Measurements from ENCODE around the gene OTOS. TPM values are rescaled to one million over a fixed set of nuclear protein-coding genes. Genes with fewer than 3 reads are reported as not detected.

The OTOS gene
- total RNA-seq, 1 donor from 2014 or later, result not detected

DNA sequence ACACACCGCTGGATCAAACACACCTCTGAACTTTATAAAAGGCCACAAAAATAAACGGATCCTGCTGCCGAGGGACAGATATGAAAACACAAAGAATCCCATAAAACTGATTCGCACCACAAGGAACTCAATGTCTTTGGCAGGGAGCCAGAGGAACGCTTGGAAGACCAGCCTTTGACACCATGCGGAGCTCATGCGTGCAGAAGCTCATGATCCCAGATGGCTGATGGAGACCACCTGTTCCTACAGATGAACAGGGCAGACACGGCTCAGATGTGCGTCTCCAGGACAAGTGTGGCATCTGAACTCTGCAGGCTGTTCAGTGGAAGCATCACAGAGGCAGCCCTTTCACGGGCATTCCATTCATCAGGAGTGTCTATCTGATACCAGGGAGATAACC lies 29.2 kb downstream of the OTOS start:
- no peak for ATAC-seq

DNA sequence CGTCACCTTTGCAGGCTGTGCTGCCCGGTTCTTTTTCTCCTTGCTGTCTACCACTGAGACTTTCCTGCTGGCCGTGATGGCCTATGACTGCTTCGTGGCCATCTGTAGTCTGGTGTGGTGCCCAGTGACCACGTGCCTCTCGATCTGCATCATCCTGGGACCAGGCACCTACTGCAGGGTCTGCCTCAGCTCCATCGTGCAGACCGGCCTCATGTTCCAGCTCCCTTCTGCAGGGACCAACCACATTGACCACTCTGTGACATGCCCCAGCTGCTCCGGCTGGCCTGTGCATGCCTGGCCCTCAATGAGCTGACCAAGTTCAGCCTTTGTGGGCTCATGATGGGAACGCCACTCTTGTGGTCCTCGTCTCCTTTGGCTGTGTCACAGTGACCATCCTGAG lies 31.1 kb downstream of the OTOS start:
- no peak for ATAC-seq

- no peak for ATAC-seq
Measured at GRCh38 chr2:240107477-240107796, 33.0 kb downstream of the OTOS start.

GRCh38 chr2:240106765-240107476 lies 33.5 kb downstream of the OTOS start:
- no peak for ATAC-seq

- ATAC-seq, result no peak
Measured at GRCh38 chr2:240105982-240106381, 34.5 kb downstream of the OTOS start.

DNA sequence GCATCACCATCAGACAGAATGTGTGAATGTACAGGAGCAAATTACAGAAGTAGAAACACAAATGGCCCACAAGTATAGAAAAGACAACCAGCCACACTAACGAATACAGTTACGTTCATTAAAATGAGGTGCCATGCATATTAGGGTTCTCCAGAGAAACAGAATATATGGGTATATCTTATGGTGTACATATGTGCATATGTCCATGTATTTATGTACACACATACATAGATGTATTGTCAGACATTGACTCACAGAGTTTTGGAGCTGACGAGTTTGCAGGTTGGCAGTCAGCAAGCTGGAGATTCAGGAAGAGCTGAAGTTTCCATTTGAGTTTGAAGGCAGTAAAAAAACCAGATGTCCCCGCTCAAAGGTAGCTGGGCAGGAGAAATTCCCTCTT lies 37.3 kb downstream of the OTOS start:
- ATAC-seq, result no peak

- no peak for ATAC-seq
Measured at GRCh38 chr2:240098349-240098748, 42.1 kb downstream of the OTOS start.

DNA sequence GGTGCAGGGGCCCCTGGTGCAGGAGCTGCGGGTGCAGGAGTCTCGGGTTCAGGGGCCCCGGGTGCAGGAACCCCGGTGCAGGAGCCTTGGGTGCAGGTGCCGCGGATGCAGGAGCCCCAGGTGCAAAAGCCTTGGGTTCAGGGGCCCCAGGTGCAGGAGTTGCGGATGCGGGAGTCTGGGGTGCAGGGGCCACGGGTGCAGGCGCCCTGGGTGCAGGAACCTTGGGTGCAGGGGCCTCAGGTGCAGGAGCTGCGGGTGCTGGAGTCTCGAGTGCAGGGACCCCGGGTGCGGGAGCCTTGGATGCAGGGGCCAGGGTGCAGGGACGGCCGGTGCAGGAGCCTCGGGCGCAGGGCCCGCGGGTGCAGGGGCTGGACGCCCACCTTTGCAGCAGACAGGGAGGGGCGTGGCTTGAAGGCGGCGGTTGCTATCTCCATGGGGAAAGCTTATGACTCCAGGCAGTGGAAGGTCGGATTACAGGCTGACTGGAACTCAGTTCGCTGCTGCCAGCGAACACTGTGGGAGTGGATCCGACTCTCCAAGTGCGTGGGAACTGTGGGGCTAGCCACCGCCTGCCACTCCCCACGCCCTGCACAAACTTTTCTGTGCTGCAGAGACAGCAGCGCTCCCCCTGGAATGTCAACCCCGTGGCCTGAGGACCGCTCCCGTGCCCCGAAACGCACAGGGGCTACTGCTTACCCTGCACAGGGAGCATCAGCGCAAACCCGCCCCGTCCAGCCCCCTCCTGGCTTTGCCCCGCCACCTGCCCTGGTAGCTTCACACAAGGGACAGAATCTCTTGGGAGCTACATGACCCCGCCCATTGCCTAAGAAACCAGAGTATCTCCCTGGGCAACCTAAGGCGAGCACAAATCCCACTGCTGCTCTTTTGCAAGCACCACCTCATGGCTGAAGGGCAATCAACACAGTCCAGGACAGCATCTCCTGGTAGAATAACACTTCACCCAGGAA lies 44.6 kb downstream of the OTOS start:
- ATAC-seq, result no peak

- ATAC-seq, result no peak
Measured at GRCh38 chr2:240089306-240089705, 51.2 kb downstream of the OTOS start.

Other genes starting within 250 kb of the OTOS start
- 131 TPM for gene NDUFA10, start 115.3 kb downstream of the OTOS start, total RNA-seq
- gene OR6B2, start 110.2 kb downstream of the OTOS start, total RNA-seq, result not detected
- not detected for gene OR6B3, start 87.1 kb downstream of the OTOS start, total RNA-seq
- 132 TPM for gene COPS9, start 4.4 kb downstream of the OTOS start, total RNA-seq